ENCODE data around the gene PAM. TPM values are rescaled to one million over a fixed set of nuclear protein-coding genes. Genes with fewer than 3 reads are reported as not detected.

PAM gene
- total RNA-seq, 2 experiments from 2014 or later = 63.4 to 65.8 TPM

- intact Hi-C loops (cut with micrococcal nuclease) = no loop called here
- H3K36me3 Mint-ChIP-seq (ENCODE audit: low read depth) = peaks cover 3% of the 10 kb centered on the region
- ATAC-seq (no peak), DNase-seq (no peak)
- no peaks in the 10 kb centered on the region for H3K27me3 Mint-ChIP-seq
- H3K4me3 Mint-ChIP-seq = no peak overlapping the region
- ChIA-PET CTCF (no interaction called here), POLR2A (no interaction called here)
- no peaks in the 10 kb centered on the region for H3K9me3 Mint-ChIP-seq
- H3K27ac Mint-ChIP-seq = no peak overlapping the region
- no peak for TF ChIP-seq CTCF (IDR thresholded peaks at IDR 0.05)
- H3K4me1 Mint-ChIP-seq (ENCODE audit: low read depth) = peaks cover 9% of the 10 kb centered on the region
Observed at GRCh38 chr5:102841021-102841420, 85.9 kb downstream of the PAM start.

DNA sequence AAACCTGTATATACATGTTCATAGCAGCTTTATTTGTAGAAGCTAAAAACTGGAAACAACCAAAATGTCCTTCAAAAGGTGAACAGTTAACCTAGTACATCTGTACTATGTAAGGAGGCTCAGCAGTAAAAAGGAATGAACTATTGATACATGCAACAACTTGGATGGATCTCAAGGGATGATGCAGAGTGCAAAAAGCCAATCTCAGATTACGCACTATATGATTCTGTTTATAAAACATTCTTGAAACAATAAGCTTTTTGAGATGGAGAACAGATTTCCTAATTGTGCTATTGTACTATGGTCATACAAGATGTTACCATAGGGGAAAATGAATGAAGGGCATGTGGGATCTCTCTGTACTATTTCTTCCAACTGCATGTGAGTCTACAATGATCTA is 88.9 kb downstream of the PAM start:
- H3K4me3 Mint-ChIP-seq = no peak overlapping the region
- DNase-seq (no peak), ATAC-seq (no peak)
- ChIA-PET POLR2A (no interaction called here), CTCF (interaction anchor here (1.3 to 2.5 kb wide), 3 partner anchors 11 to 127 kb away, joined by 3 to 8 read pairs (median 3); no protein-coding TSS in a partner anchor)
- intact Hi-C loops (cut with micrococcal nuclease) = no loop called here
- TF ChIP-seq CTCF (IDR thresholded peaks at IDR 0.05) = no peak
- H3K27me3 Mint-ChIP-seq = no peaks in the 10 kb centered on the region
- peaks cover 15% of the 10 kb centered on the region for H3K36me3 Mint-ChIP-seq (ENCODE audit: low read depth)
- H3K4me1 Mint-ChIP-seq (ENCODE audit: low read depth) = no peaks in the 10 kb centered on the region
- H3K9me3 Mint-ChIP-seq = no peaks in the 10 kb centered on the region
- H3K27ac Mint-ChIP-seq = no peak overlapping the region

- no peaks in the 10 kb centered on the region for H3K27me3 Mint-ChIP-seq
- CTCF ChIA-PET = interaction anchor here (1.3 to 2.5 kb wide), 2 partner anchors 13 to 126 kb away, joined by 3 to 8 read pairs; no protein-coding TSS in a partner anchor
- intact Hi-C loops (cut with micrococcal nuclease) = no loop called here
- DNase-seq = no peak
- no peaks in the 10 kb centered on the region for H3K4me1 Mint-ChIP-seq (ENCODE audit: low read depth)
- H3K4me3 Mint-ChIP-seq = no peak overlapping the region
- POLR2A ChIA-PET = no interaction called here
- ATAC-seq = no peak
- peaks cover 15% of the 10 kb centered on the region for H3K36me3 Mint-ChIP-seq (ENCODE audit: low read depth)
- TF ChIP-seq CTCF (IDR thresholded peaks at IDR 0.05) = no peak
- H3K27ac Mint-ChIP-seq = no peak overlapping the region
- no peaks in the 10 kb centered on the region for H3K9me3 Mint-ChIP-seq
Observed at GRCh38 chr5:102845041-102845440, 89.9 kb downstream of the PAM start.

DNA sequence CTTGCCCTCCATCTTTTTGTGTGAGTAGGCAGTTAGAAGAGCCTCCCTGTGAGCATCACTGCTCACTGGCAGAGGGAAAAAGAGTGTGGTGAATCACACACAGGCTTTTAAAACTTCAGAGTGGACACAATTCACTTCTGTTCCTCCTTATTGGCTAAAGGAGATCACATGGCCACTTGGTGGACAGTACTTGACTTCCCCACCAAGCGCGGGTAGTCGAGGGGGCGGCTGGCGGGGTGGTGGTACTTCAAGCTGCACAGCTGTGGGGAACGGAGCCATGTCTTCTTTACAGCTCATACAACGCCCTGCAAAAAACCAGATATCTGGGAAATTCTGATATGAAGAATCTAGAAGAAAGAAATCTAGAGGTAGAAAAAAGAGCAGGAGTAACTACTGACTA is 95.4 kb downstream of the PAM start:
- TF ChIP-seq CTCF (IDR thresholded peaks at IDR 0.05) = no peak
- peak; percentile 5 for DNase-seq
- H3K27ac Mint-ChIP-seq = no peak overlapping the region
- intact Hi-C loops (cut with micrococcal nuclease) = no loop called here
- no peak for ATAC-seq
- H3K9me3 Mint-ChIP-seq = no peaks in the 10 kb centered on the region
- no peak overlapping the region for H3K4me3 Mint-ChIP-seq
- POLR2A ChIA-PET = interaction anchor here (1.0 kb wide), 1 partner anchor 9 kb away, joined by 3 read pairs; no protein-coding TSS in a partner anchor
- H3K27me3 Mint-ChIP-seq = no peaks in the 10 kb centered on the region
- H3K4me1 Mint-ChIP-seq (ENCODE audit: low read depth) = peaks cover 14% of the 10 kb centered on the region
- CTCF ChIA-PET = no interaction called here
- peaks cover 15% of the 10 kb centered on the region for H3K36me3 Mint-ChIP-seq (ENCODE audit: low read depth)

DNA sequence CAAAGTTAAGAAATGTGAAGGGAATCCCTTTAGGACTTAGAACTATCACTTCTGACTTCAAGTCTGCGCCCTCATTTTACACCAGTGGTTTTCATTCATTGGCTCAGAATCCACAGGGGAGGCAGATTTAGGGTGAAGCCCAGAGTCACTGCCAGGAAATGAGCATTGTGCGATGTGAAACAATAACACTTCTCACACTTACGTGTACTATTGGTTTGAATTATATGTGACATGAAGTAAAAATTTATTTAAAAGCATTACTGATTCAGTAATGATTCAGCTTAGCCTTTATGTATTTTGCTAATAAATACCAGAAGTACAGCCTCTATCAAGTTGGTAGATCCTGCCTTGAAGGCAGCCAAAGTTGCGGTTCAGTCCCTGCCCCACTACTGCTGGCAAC is 98.6 kb downstream of the PAM start:
- Mint-ChIP-seq H3K4me1 (ENCODE audit: low read depth) (peaks cover 21% of the 10 kb centered on the region), H3K27me3 (no peaks in the 10 kb centered on the region), H3K9me3 (no peaks in the 10 kb centered on the region), H3K27ac (no peak overlapping the region), H3K4me3 (no peak overlapping the region), H3K36me3 (ENCODE audit: low read depth) (no peaks in the 10 kb centered on the region)
- ChIA-PET POLR2A (no interaction called here), CTCF (no interaction called here)
- DNase-seq (peak; percentile 35), ATAC-seq (peak; percentile 78)
- intact Hi-C loops (cut with micrococcal nuclease) = no loop called here
- TF ChIP-seq CTCF (IDR thresholded peaks at IDR 0.05) = no peak
